ENCODE data around the gene TRH.

The TRH gene

GRCh38 chr3:129974564-129974832 is at the start of gene TRH:
Gene TRH, plus strand, starts transcription at chr3:129974720. Its CDS starts 1,097 bp downstream, at chr3:129975817.
- DNase-seq (ENCODE audit: low read depth in 1 of 2, low spot score in 1 of 2), result no peak

- DNase-seq (ENCODE audit: low read depth in 1 of 2, low spot score in 1 of 2), result no peak
These were observed 47.4 kb upstream of the TRH start for GRCh38 chr3:129927072-129927471.

- no peak for DNase-seq (ENCODE audit: low read depth in 1 of 2, low spot score in 1 of 2)
These were observed 45.1 kb upstream of the TRH start for GRCh38 chr3:129929383-129929782.

GRCh38 chr3:129933471-129933870 is 41.0 kb upstream of the TRH start:
- DNase-seq (ENCODE audit: low read depth in 1 of 2, low spot score in 1 of 2), result no peak

- no peak for DNase-seq (ENCODE audit: low read depth in 1 of 2, low spot score in 1 of 2)
These were observed 40.0 kb upstream of the TRH start for GRCh38 chr3:129934234-129935123.

GRCh38 chr3:129936757-129937156 is 37.8 kb upstream of the TRH start:
- DNase-seq (ENCODE audit: low read depth in 1 of 2, low spot score in 1 of 2), result no peak

GRCh38 chr3:129937717-129938116 is 36.8 kb upstream of the TRH start:
- DNase-seq (ENCODE audit: low read depth in 1 of 2, low spot score in 1 of 2), result no peak

GRCh38 chr3:129938140-129938930 is 36.2 kb upstream of the TRH start:
- DNase-seq (ENCODE audit: low read depth in 1 of 2, low spot score in 1 of 2), result no peak

- DNase-seq (ENCODE audit: low read depth in 1 of 2, low spot score in 1 of 2), result no peak
These were observed 34.4 kb upstream of the TRH start for GRCh38 chr3:129940086-129940485.

- no peak for DNase-seq (ENCODE audit: low read depth in 1 of 2, low spot score in 1 of 2)
These were observed 32.2 kb upstream of the TRH start for GRCh38 chr3:129942296-129942695.

GRCh38 chr3:129943020-129943419 is 31.5 kb upstream of the TRH start:
- no peak for DNase-seq (ENCODE audit: low read depth in 1 of 2, low spot score in 1 of 2)

- no peak for DNase-seq (ENCODE audit: low read depth in 1 of 2, low spot score in 1 of 2)
These were observed 29.8 kb upstream of the TRH start for GRCh38 chr3:129944709-129945108.

GRCh38 chr3:129947538-129948240 is 26.8 kb upstream of the TRH start:
- DNase-seq (ENCODE audit: low read depth in 1 of 2, low spot score in 1 of 2), result no peak

GRCh38 chr3:129950318-129951046 is 24.0 kb upstream of the TRH start:
- no peak for DNase-seq (ENCODE audit: low read depth in 1 of 2, low spot score in 1 of 2)

- no peak for DNase-seq (ENCODE audit: low read depth in 1 of 2, low spot score in 1 of 2)
These were observed 21.8 kb upstream of the TRH start for GRCh38 chr3:129952556-129953355.

GRCh38 chr3:129953621-129954020 is 20.9 kb upstream of the TRH start:
- no peak for DNase-seq (ENCODE audit: low read depth in 1 of 2, low spot score in 1 of 2)

GRCh38 chr3:129954514-129954913 is 20.0 kb upstream of the TRH start:
- no peak for DNase-seq (ENCODE audit: low read depth in 1 of 2, low spot score in 1 of 2)

GRCh38 chr3:129956936-129957335 is 17.6 kb upstream of the TRH start:
- no peak for DNase-seq (ENCODE audit: low read depth in 1 of 2, low spot score in 1 of 2)

- no peak for DNase-seq (ENCODE audit: low read depth in 1 of 2, low spot score in 1 of 2)
These were observed 15.8 kb upstream of the TRH start for GRCh38 chr3:129958755-129959154.

GRCh38 chr3:129961141-129961541 is 13.4 kb upstream of the TRH start:
- no peak for DNase-seq (ENCODE audit: low read depth in 1 of 2, low spot score in 1 of 2)

Data from stimulated activated CD4-positive, alpha-beta T cell treated with anti-CD3 and anti-CD28 coated beads, Interleukin-15, amount 100 ng/mL, for 1 hour (primary cell).